Endometrium (tissue), 2 donors: ENCODE measurements around the gene DPYD.
"Not testable (repeated sequence)": the region's sequence is repeated elsewhere in the genome, so short reads cannot be mapped to it uniquely, and the experiment has no call there.

ENCODE experiments used
- FAIRE-seq: peaks from 2 replicates; lab custom pipeline; 2012; peaks lifted over from hg19 to GRCh38; lab: Jason Lieb, UNC
- donor health status: control.
- donor health status: control.

DPYD gene

GRCh38 chr1:97277891-97278654, 642.8 kb downstream of the DPYD start:
- no peak for FAIRE-seq

GRCh38 chr1:97271916-97272788, 648.7 kb downstream of the DPYD start:
- peak; percentile 86 for FAIRE-seq

GRCh38 chr1:97270508-97271307, 650.1 kb downstream of the DPYD start:
- FAIRE-seq: no peak

- peak; percentile 18 for FAIRE-seq
These were observed 655.2 kb downstream of the DPYD start for GRCh38 chr1:97265630-97266029.

- FAIRE-seq: no peak
These were observed 658.0 kb downstream of the DPYD start for GRCh38 chr1:97262842-97263241.

- FAIRE-seq: no peak
These were observed 662.2 kb downstream of the DPYD start for GRCh38 chr1:97258597-97258996.

- FAIRE-seq: no peak
These were observed 665.9 kb downstream of the DPYD start for GRCh38 chr1:97254731-97255463.

GRCh38 chr1:97252925-97253324, 667.9 kb downstream of the DPYD start:
- FAIRE-seq: no peak

- FAIRE-seq: no peak
These were observed 668.8 kb downstream of the DPYD start for GRCh38 chr1:97252076-97252475.

GRCh38 chr1:97247196-97247595, 673.6 kb downstream of the DPYD start:
- FAIRE-seq: no peak

GRCh38 chr1:97245682-97246081, 675.2 kb downstream of the DPYD start:
- no peak for FAIRE-seq

GRCh38 chr1:97245026-97245425, 675.8 kb downstream of the DPYD start:
- FAIRE-seq: no peak

GRCh38 chr1:97243973-97244560, 676.8 kb downstream of the DPYD start:
- FAIRE-seq: no peak

- no peak for FAIRE-seq
These were observed 682.0 kb downstream of the DPYD start for GRCh38 chr1:97238816-97239215.

GRCh38 chr1:97231354-97231753, 689.5 kb downstream of the DPYD start:
- FAIRE-seq: not testable (repeated sequence)

GRCh38 chr1:97212671-97213070, 708.2 kb downstream of the DPYD start:
- no peak for FAIRE-seq

- FAIRE-seq: no peak
These were observed 710.5 kb downstream of the DPYD start for GRCh38 chr1:97210307-97210706.

GRCh38 chr1:97209381-97209957, 711.4 kb downstream of the DPYD start:
- no peak for FAIRE-seq

- peak; percentile 73 for FAIRE-seq
These were observed 713.0 kb downstream of the DPYD start for GRCh38 chr1:97207868-97208267.

GRCh38 chr1:97204468-97204867, 716.4 kb downstream of the DPYD start:
- peak; percentile 35 for FAIRE-seq
